Left lobe of liver (tissue), 2 donors: Measurements from ENCODE around the gene VGLL4. TPM values are rescaled to one million over a fixed set of nuclear protein-coding genes. Genes with fewer than 3 reads are reported as not detected.
"Not testable (repeated sequence)": the region's sequence is repeated elsewhere in the genome, so short reads cannot be mapped to it uniquely, and the experiment has no call there.

Source experiments
- ATAC-seq: fragments of 200-7000 bp; cut with Tn5 transposase; one replicate; pipeline ENCODE4 v1.9.1; 2020; ENCODE audit warnings: mild to moderate bottlenecking, moderate library complexity
- DNase-seq: peaks from one replicate; pipeline ENCODE4 v3.0.0-alpha.2; 2020; ENCODE audit warnings: low spot score
- total RNA-seq: library from RNA; stranded (reverse); gene quantifications from one replicate; pipeline ENCODE4 v1.2.1, GENCODE V29; 2021
- donor health status: DM: no; HTN: no; CAD: no; lungs with moderate emphysema.
- donor health status: DM: no; HTN: yes; CAD: no.

VGLL4 gene
- total RNA-seq, 1 donor from 2014 or later: 13.8 TPM

- no peak for DNase-seq
- ATAC-seq: no peak
Measured at GRCh38 chr3:11609481-11609880, 34.2 kb downstream of the VGLL4 start.

- no peak for DNase-seq
- no peak for ATAC-seq
Measured at GRCh38 chr3:11607816-11608215, 35.9 kb downstream of the VGLL4 start.

GRCh38 chr3:11606865-11607440 lies 36.8 kb downstream of the VGLL4 start:
- ATAC-seq (no peak), DNase-seq (no peak)

- DNase-seq (no peak), ATAC-seq (no peak)
Measured at GRCh38 chr3:11606090-11606784, 37.5 kb downstream of the VGLL4 start.

GRCh38 chr3:11605398-11605797 lies 38.3 kb downstream of the VGLL4 start:
- ATAC-seq: no peak
- DNase-seq: no peak

- no peak for ATAC-seq
- no peak for DNase-seq
Measured at GRCh38 chr3:11604139-11604892, 39.4 kb downstream of the VGLL4 start.

GRCh38 chr3:11603628-11604027 lies 40.1 kb downstream of the VGLL4 start:
- ATAC-seq (no peak), DNase-seq (no peak)

- ATAC-seq: no peak
- no peak for DNase-seq
Measured at GRCh38 chr3:11602886-11603527, 40.7 kb downstream of the VGLL4 start.

GRCh38 chr3:11602239-11602840 lies 41.4 kb downstream of the VGLL4 start:
- DNase-seq (no peak), ATAC-seq (no peak)

GRCh38 chr3:11601446-11602238 lies 42.1 kb downstream of the VGLL4 start:
- DNase-seq (no peak), ATAC-seq (no peak)

- DNase-seq: no peak
Measured at GRCh38 chr3:11600501-11601282, 43.0 kb downstream of the VGLL4 start.

GRCh38 chr3:11596387-11596786 lies 47.3 kb downstream of the VGLL4 start:
- no peak for ATAC-seq

More at GRCh38 chr3:11600501-11601282, 43.0 kb downstream of the VGLL4 start:
- ATAC-seq: peak; percentile 63

GRCh38 chr3:11595024-11595423 lies 48.7 kb downstream of the VGLL4 start:
- ATAC-seq, DNase-seq: not testable (repeated sequence)

More at GRCh38 chr3:11596387-11596786, 47.3 kb downstream of the VGLL4 start:
- DNase-seq: no peak

GRCh38 chr3:11593318-11594034 lies 50.2 kb downstream of the VGLL4 start:
- ATAC-seq: no peak
- no peak for DNase-seq

GRCh38 chr3:11592445-11593298 lies 51.0 kb downstream of the VGLL4 start:
- DNase-seq: no peak
- peak; percentile 12 for ATAC-seq

- ATAC-seq (peak; percentile 65), DNase-seq (no peak)
Measured at GRCh38 chr3:11591391-11592282, 52.1 kb downstream of the VGLL4 start.

- DNase-seq (no peak), ATAC-seq (no peak)
Measured at GRCh38 chr3:11591002-11591355, 52.7 kb downstream of the VGLL4 start.
